ENCODE measurements around the gene TANC1.

DNA sequence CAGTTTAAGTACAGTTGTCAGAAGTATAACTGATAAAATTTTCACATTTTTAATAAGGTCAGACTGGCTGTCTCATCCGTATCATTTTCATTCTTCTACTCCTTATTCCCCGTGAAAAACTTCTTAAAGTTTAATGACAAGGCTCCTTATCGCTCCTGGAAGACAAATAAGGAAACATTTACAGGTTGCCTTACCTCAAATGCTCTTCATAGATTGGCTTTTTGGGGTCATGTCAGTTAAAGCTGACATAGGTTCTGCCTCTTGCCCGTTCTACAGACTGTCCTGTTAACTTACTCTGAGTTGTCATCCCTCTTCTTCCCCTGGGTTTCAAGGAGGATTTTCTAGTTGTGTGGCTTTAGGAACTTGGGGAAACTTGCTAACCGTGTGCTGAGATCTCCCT lies 75.3 kb downstream of the TANC1 start:
- no peak for TF ChIP-seq POLR2A (IDR thresholded peaks at IDR 0.05)
- TF ChIP-seq, protein P1, sequence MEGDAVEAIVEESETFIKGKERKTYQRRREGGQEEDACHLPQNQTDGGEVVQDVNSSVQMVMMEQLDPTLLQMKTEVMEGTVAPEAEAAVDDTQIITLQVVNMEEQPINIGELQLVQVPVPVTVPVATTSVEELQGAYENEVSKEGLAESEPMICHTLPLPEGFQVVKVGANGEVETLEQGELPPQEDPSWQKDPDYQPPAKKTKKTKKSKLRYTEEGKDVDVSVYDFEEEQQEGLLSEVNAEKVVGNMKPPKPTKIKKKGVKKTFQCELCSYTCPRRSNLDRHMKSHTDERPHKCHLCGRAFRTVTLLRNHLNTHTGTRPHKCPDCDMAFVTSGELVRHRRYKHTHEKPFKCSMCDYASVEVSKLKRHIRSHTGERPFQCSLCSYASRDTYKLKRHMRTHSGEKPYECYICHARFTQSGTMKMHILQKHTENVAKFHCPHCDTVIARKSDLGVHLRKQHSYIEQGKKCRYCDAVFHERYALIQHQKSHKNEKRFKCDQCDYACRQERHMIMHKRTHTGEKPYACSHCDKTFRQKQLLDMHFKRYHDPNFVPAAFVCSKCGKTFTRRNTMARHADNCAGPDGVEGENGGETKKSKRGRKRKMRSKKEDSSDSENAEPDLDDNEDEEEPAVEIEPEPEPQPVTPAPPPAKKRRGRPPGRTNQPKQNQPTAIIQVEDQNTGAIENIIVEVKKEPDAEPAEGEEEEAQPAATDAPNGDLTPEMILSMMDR (IDR thresholded peaks at IDR 0.05) = no peak

Data from testis (tissue), 2 donors.